GM15510 (cell line): Measurements from ENCODE around the gene OR4D11.

Source experiments
- POLR2A ChIP-seq: IDR thresholded peaks from 3 replicates; pipeline ENCODE4 v1.6.1; 2011; ENCODE audit warnings: borderline replicate concordance; ENCODE audit not compliant: insufficient read length; ENCODE audit errors: extremely low read depth

OR4D11 gene

DNA sequence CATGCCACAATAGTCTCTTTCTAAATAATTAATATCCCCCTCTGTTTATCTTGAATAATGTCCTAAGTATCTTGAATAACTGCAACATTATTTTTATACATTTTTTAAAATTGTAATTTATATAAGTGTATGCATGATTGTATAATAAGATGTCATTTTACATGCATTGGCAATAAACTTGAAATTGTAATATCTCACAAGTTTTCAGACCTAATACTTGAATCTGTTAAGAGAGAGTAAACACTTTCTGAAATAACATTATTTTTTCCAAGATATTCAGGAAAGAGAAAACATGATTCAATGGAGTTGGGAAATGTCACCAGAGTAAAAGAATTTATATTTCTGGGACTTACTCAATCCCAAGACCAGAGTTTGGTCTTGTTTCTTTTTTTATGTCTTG, at the start of gene OR4D11:
TSS of gene OR4D11 (plus strand) at position 301 of the 400 bp plus-strand sequence. CDS start at position 301, 0 bp downstream.
- no peak for TF ChIP-seq POLR2A

DNA sequence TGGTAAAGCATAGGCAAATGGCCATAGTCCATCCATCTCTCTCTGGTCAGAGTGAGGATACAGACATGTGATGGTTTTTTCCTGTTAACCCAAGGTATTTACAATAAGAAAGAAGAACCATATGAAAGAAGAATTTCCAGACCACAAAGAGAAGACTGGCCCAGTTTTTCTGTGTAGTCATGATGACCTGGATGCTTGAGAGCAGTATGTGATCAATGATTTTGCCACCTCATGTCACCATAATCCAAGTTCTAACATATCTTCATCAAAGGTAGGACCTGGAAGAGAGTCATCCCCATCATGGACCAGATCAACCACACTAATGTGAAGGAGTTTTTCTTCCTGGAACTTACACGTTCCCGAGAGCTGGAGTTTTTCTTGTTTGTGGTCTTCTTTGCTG, 46.7 kb upstream of the OR4D11 start, which contains the start of gene OR4D6:
TSS of gene OR4D6 (plus strand) at position 301 of the 400 bp plus-strand sequence. CDS start at position 301, 0 bp downstream.
- TF ChIP-seq POLR2A = no peak

DNA sequence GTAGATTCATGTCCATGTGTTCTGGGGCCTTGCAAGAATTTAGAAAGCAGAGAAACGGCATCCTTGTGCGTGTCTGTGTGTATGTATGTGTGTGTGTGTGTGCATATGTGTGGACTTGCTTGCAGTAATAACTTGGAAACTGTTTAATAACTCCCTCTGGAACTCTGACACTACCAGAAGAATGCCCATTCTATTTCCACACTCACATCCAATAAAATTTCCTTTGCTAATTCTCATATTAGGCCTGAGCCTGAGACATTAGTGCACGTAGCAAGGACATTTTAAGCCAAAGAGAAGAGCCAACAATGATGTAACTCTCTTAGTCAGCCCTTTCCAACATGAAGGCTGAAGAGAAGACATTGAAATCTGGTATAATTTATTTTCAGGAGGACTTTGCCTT, 43.5 kb upstream of the OR4D11 start:
- no peak for TF ChIP-seq POLR2A

DNA sequence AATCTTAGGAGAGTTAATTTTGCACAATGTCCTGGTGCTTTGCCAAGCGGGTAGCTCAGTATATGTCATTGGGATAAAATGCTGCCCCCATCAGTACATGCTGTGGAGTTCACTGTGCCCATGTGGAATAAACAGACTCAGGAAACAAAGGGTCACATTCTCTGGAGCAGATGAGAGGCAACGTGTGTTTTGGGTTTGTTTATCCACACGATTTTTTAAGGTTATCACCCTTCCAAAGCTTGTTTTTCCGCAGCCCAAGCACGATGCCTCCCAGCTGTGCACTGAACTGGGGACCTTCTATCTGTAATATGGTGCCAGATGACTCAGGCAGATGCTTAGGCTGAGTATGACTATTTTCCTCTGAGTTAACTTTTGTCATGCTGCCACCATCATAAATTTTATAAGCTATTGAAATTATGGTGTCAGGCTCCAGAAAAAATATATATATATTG, 40.2 kb upstream of the OR4D11 start:
- TF ChIP-seq POLR2A = no peak

DNA sequence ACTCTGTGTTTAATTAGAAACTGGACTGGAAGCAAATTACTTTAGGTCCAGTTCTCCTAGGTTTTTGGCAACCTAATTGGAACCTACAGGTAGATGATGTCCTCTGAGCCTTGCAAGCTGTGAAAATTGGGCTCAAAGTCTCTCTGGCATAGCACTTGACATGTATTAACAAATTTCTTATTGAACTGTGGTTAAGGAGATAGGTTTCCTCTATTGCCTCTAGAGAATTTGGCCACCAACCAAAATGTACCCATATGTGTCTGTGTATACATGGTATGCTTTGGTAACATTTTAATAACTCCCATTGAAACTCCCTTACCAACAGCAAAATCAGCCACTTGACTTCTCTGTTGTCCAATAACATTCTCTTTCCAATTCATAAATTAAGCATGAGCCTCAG, 30.4 kb upstream of the OR4D11 start, which contains the start of gene OR4D10:
TSS of gene OR4D10 (plus strand) at position 301 of the 400 bp plus-strand sequence. CDS start 4,115 bp downstream, outside the sequence.
- TF ChIP-seq POLR2A = no peak

DNA sequence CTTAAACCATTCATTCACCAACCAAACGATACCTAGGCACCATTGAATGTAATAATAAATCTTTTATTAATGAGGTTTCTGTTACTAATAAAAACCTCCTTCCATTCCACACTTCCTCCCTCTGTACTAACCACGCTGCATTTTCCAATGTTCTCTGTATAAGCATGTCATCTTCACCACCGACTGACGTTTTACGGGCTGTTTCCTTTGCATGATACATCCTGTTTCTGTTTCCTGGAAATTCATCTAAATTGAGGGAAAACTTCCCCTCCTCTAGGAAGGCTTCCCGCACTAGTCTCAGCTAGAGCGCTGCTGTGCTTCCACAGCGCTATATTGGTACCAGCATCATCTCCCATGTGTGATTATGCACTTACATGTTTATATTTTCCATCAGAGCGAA, 28.2 kb upstream of the OR4D11 start:
- no peak for TF ChIP-seq POLR2A

DNA sequence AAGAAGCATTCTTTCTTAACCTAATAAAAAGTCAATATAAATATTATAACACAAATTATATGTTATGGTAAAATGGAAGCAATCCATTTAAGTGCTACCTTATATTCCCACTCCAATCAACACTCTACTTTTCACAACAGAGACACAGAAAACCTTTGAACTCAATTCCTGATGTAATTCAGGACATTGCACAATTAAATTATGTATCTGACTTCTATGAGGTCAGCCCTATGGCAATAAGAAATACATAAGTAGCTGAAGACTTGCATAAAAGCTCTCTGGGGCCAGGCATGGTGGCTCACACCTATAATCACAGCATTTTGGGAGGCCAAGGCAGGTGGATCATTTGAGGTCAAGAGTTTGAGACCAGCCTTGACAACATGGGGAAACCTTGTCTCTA, 23.5 kb upstream of the OR4D11 start:
- TF ChIP-seq POLR2A = no peak

DNA sequence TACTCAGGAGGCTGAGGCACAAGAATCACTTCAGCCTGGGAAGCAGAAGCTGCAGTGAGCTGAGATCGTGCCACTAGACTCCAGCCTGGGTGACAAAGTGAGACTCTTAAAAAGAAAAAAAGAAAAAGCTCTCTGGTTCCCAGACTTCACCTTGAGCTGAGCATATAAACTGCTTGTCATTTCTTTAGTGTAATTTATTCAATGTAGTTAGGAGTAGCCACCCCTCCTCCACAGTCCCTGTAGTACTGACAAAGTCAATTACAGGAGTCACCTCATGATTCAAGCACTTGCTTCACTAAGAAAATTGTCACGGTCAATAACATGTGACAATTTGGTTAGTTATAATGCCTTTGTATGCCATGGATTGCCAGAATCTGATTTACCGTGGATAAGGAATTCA, 23.0 kb upstream of the OR4D11 start:
- TF ChIP-seq POLR2A = no peak

DNA sequence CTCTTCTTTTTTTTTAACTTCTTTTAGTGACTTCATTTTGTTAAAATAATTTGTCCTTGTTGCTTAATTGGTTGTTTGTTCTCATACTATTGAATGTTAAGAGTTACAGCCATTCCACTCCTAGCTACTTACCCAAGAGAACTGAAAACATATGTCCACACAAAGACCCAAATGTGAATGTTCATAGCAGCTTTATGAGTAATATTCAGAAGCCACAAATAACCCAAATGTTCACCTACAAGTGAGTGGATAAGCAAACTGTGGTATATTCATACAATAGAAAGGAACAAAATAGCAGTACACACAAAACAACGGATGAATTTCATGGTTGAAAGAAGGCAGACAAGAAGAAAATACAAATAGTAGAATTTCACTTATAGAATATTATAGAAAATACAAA, 1.4 kb upstream of the OR4D11 start:
- TF ChIP-seq POLR2A = no peak

DNA sequence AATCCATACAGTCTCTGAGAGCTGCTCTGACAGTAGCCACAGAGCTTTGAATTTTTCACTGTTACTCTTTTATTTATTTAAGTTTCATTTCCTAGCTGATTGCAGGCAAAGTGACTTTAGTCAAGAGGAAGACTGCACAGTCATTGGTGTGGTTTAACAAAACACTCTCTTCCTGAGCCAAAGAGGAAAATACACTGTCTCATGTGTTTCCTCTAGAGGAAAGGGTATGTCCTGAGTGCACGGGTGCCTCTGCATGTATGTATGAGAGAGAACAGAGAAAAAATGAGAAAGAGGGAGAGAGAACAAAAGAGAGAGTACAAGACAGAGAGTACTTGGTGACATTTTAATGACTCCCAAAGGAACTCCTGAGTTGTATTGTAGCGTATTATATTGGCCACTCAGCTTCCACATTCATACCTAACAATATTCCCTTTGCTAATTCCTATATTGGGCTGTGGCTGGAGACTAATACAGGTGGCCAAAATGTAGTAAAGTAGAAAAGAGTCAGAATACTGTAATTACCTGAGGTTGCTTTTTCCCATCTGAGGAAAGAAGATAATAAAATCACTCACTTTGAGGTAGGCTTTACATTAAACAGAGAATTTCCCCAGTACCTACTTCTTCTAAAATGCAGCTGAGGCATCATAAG, 7.7 kb downstream of the OR4D11 start, which contains the start of gene OR4D9:
TSS of gene OR4D9 (plus strand) at position 599 of the 649 bp plus-strand sequence. CDS start 3,374 bp downstream, outside the sequence.
- TF ChIP-seq POLR2A = no peak

DNA sequence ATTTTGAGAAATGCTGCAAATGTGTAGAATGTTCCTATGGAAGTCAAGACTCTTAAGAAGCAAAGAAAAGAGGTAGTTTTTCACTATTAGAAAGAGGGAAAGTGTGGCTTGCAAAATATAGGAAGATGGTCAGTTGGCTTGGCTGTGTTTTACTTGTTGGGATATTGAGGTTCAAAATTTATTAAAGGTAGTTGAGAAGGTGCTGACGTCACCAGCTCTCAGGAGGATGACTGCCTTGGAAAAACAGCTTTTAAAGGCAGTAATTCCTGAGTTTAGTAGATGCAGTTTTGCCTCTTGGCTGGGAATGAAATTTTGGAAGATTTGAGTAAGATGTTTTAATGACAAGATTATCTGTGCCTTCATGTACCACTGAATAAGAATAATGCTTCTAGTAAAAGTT, 8.3 kb downstream of the OR4D11 start:
- no peak for TF ChIP-seq POLR2A

DNA sequence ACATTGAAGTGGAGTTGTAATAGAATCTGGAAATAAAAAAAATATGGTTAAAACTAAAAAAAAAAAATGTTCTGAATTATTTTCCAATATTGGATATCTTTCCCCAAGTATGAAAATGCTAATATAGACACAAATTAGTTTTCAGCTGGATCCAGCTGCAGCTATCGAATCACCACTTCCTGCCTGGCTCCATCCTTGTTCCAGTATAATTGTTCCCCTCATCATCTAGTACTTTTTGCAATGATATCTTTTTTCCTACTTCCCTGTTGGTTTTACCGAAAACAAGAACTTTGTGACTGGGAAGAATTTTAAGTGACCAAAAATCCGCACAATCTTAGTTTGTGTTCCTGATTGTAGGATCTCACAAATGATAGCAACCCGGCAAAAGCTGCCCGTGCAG, 17.4 kb downstream of the OR4D11 start:
- no peak for TF ChIP-seq POLR2A

DNA sequence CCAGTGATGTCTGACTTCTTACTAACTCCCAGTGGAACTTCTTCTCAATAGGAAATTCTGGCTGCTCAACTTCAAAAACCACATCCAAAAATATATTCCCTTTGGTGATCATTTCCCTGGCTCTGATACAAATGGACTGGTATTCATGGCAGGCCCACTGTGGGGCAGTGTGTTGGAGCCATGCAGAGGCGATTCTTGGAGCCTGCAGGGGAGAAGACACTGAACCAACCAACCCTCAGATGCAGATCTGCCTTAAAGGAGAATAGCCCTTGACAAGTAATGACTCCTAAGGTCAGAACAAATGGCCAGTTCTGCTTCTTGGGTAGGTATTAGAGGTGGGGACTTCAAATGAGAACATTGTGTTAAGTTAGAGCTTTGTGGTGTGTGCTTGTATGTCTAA, 20.2 kb downstream of the OR4D11 start:
- TF ChIP-seq POLR2A = no peak

DNA sequence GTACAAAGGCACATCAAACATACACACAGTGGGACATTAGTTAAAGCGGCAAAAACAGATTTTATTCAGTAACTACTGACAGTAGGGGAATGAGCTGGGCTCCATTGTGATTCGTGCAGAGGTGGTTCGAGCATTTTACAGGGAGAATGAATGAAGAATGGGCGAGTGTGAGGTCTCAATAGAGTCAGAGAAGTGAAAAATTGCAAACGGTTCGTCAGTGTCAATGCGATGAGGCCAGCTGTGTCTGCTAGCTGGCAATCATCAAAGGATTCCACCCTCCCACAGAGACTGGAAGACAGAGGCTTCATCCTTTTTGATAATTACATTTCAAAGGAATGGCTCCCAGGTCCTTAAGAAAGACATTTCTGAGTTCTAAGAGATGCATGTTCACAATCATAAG, 25.3 kb downstream of the OR4D11 start:
- TF ChIP-seq POLR2A = no peak

DNA sequence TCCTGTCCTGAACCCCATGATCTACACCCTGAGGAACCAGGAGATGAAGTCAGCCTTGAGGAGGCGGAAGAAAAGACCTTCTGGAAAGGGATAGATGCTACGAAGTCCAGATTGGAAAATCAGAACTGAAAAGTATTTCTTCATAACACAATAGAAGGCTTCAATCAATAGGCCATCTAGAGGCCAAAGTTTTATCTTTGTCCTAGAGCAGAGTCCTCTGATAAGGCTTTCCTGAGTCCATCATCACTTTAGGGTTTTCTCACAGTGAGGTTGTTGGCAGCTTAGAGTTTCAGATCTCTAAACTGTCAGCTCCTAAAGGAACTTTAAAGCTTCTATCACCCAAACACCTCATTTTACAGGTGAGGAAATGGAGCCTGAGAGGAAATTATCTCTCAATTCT, 29.2 kb downstream of the OR4D11 start:
- TF ChIP-seq POLR2A = no peak

DNA sequence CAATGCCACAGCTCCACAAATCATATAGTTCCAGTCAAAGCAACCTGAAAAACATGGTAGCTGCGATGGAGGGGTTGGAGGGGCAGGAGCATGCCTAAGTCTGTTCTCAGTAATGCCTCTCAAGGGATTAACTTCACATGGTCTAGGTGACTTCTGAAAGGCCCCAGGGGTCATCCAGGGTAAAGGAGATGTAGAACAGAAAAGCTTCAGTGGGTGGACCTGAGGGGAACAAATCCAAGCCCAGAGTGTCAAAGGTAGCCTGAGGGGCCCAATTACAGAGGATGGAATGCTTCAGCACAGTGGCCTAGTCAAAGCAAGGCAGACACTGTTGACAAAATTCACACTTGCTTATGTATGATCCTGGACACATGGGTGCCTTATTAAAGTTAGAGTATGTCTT, 31.3 kb downstream of the OR4D11 start:
- TF ChIP-seq POLR2A = no peak
